Activated CD8-positive, alpha-beta memory T cell treated with anti-CD3 and anti-CD28 coated beads, Interleukin-2, amount 10 ng/mL, durations not matched to agents 7 days and 5 days (primary cell): ENCODE measurements around the gene BCAS1. TPM values are rescaled to one million over a fixed set of nuclear protein-coding genes. Genes with fewer than 3 reads are reported as not detected.
"Not testable (repeated sequence)": the region's sequence is repeated elsewhere in the genome, so short reads cannot be mapped to it uniquely, and the experiment has no call there.

Experiments used
- ATAC-seq: fragments of 150-1000 bp; cut with Tn5 transposase; one replicate; pipeline ENCODE4 v1.10.0; 2021; ENCODE audit warnings: moderate library complexity
- CTCF ChIA-PET: fragments of 350-600 bp; sonication (Branson Sonifier 250); formaldehyde crosslinking; loops from one replicate; lab custom pipeline; 2021; ENCODE audit warnings: antibody characterized with exemption; lab: Charles Lee
- DNase-seq: peaks from one replicate; pipeline ENCODE4 v3.0.0-alpha.2; 2020
- H3K27ac Mint-ChIP-seq: one replicate; pipeline ENCODE4 v1.8.0; 2021; ENCODE audit warnings: mild to moderate bottlenecking, mixed read lengths
- H3K27me3 Mint-ChIP-seq: one replicate; pipeline ENCODE4 v1.8.0; 2021; ENCODE audit warnings: mixed read lengths
- H3K36me3 Mint-ChIP-seq: one replicate; pipeline ENCODE4 v1.8.0; 2021; ENCODE audit warnings: mild to moderate bottlenecking, mixed read lengths
- H3K4me1 Mint-ChIP-seq: one replicate; pipeline ENCODE4 v1.8.0; 2021; ENCODE audit warnings: mixed read lengths
- H3K4me3 Mint-ChIP-seq: one replicate; pipeline ENCODE4 v1.8.0; 2021; ENCODE audit warnings: mild to moderate bottlenecking, moderate library complexity, mixed read lengths
- H3K9me3 Mint-ChIP-seq: one replicate; pipeline ENCODE4 v1.8.0; 2022; ENCODE audit warnings: low read depth, mixed read lengths
- total RNA-seq, 2 experiments: library from RNA; stranded (reverse); gene quantifications; one replicate each; pipeline ENCODE4 v1.2.3, GENCODE V29; 2021

BCAS1 gene
- total RNA-seq, 2 experiments from 2014 or later, result 0.14 TPM; not detected in 1

DNA sequence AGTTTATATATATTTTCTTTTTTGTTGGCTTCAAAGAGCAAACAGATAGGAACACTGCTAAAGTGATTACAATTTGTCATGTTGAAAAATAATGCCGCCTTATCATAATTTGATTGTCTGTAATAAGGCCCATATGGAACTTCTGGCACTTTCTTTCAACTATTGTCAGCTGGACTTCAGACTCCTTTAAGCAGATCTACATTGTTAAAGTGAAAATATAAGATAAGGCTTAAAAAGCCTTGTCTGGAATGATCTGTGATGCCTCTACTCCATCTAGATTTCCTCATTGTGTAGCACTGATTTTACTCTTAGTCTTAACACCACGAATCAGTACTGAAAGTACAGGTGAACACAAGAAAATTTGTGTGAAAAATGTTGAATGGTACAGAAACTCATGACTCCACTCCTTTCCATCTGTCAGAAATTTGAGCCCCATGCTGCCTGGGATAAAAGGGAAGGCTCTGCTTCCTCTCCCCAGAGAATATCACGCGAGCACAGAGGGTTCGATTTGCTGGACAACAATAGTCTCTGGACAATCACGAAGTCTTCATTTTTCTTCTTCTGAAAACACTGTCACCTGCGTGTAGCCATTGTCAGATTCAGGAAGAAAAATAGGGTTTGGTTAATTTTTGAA lies 56.0 kb downstream of the BCAS1 start:
- Mint-ChIP-seq H3K4me3 (no peak overlapping the region), H3K36me3 (no peaks in the 10 kb centered on the region), H3K27ac (no peak overlapping the region), H3K27me3 (peaks cover 16% of the 10 kb centered on the region), H3K9me3 (no peaks in the 10 kb centered on the region), H3K4me1 (peaks cover 8% of the 10 kb centered on the region)
- no peak for DNase-seq
- ATAC-seq, result no peak
- CTCF ChIA-PET, result no interaction called here

GRCh38 chr20:54013471-54013870 lies 56.9 kb downstream of the BCAS1 start:
- no peak for ATAC-seq
- Mint-ChIP-seq H3K36me3 (no peaks in the 10 kb centered on the region), H3K27me3 (peaks cover 16% of the 10 kb centered on the region), H3K4me1 (peaks cover 8% of the 10 kb centered on the region), H3K27ac (no peak overlapping the region), H3K4me3 (no peak overlapping the region), H3K9me3 (no peaks in the 10 kb centered on the region)
- CTCF ChIA-PET, result no interaction called here
- DNase-seq, result no peak

GRCh38 chr20:54011346-54011745 lies 59.0 kb downstream of the BCAS1 start:
- no peak for ATAC-seq
- CTCF ChIA-PET, result no interaction called here
- Mint-ChIP-seq H3K27me3 (peaks cover 15% of the 10 kb centered on the region), H3K9me3 (no peaks in the 10 kb centered on the region), H3K27ac (no peak overlapping the region), H3K4me1 (no peaks in the 10 kb centered on the region), H3K4me3 (no peak overlapping the region), H3K36me3 (no peaks in the 10 kb centered on the region)
- no peak for DNase-seq

- CTCF ChIA-PET, H3K27me3 Mint-ChIP-seq, H3K4me3 Mint-ChIP-seq, H3K4me1 Mint-ChIP-seq, ATAC-seq, DNase-seq, H3K36me3 Mint-ChIP-seq, H3K27ac Mint-ChIP-seq, H3K9me3 Mint-ChIP-seq: not testable (repeated sequence)
These were observed 64.2 kb downstream of the BCAS1 start for GRCh38 chr20:54006216-54006615.

GRCh38 chr20:54005524-54005923 lies 64.9 kb downstream of the BCAS1 start:
- peaks cover 8% of the 10 kb centered on the region for H3K27me3 Mint-ChIP-seq
- H3K4me1 Mint-ChIP-seq, result peaks cover 4% of the 10 kb centered on the region
- H3K36me3 Mint-ChIP-seq, result no peaks in the 10 kb centered on the region
- peaks cover 10% of the 10 kb centered on the region for H3K9me3 Mint-ChIP-seq
- no peak overlapping the region for H3K27ac Mint-ChIP-seq
- ATAC-seq (no peak), DNase-seq (no peak)
- H3K4me3 Mint-ChIP-seq, result no peak overlapping the region
- CTCF ChIA-PET, result no interaction called here

GRCh38 chr20:54004445-54004844 lies 65.9 kb downstream of the BCAS1 start:
- H3K9me3 Mint-ChIP-seq, result peaks cover 13% of the 10 kb centered on the region
- H3K27ac Mint-ChIP-seq, result no peak overlapping the region
- CTCF ChIA-PET, result no interaction called here
- H3K4me1 Mint-ChIP-seq, result peaks cover 4% of the 10 kb centered on the region
- H3K27me3 Mint-ChIP-seq, result peaks cover 3% of the 10 kb centered on the region
- no peak overlapping the region for H3K4me3 Mint-ChIP-seq
- DNase-seq (no peak), ATAC-seq (no peak)
- H3K36me3 Mint-ChIP-seq, result peaks cover under 1% of the 10 kb centered on the region

GRCh38 chr20:54002741-54003140 lies 67.7 kb downstream of the BCAS1 start:
- Mint-ChIP-seq H3K9me3 (peaks cover 13% of the 10 kb centered on the region), H3K4me1 (peaks cover 4% of the 10 kb centered on the region), H3K27ac (no peak overlapping the region), H3K36me3 (peaks cover 1% of the 10 kb centered on the region), H3K4me3 (no peak overlapping the region), H3K27me3 (peaks cover 3% of the 10 kb centered on the region)
- ATAC-seq (no peak), DNase-seq (no peak)
- CTCF ChIA-PET, result no interaction called here

DNA sequence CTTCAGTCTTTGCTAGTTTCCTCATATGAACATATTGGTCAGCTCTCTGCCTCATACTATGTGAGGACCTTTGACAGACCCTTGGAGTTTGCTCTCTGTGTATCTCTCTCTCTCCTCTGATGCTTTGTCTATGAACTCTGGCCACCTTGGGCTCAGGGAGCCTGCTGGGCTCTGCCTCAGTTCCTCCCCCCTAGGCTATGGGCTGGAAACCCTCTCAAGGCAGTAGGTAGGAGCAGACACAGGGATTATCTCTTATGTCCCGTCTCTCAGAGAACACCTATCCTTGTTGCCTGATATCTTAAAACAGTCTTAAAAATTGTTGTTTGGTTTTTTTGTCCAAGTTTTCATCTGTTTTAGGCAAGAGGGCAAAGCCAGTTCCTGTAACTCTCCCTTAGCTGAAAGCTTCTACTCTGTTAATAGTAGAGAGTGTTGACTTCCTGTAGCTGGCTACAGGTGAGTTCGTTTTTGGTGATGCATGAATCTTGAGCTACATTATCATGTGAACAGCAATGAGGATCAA lies 68.3 kb downstream of the BCAS1 start:
- H3K4me1 Mint-ChIP-seq, result peaks cover 4% of the 10 kb centered on the region
- ATAC-seq (no peak), DNase-seq (no peak)
- peaks cover 1% of the 10 kb centered on the region for H3K36me3 Mint-ChIP-seq
- H3K27me3 Mint-ChIP-seq, result peaks cover 3% of the 10 kb centered on the region
- no peak overlapping the region for H3K4me3 Mint-ChIP-seq
- CTCF ChIA-PET, result no interaction called here
- H3K27ac Mint-ChIP-seq, result no peak overlapping the region
- peaks cover 13% of the 10 kb centered on the region for H3K9me3 Mint-ChIP-seq

DNA sequence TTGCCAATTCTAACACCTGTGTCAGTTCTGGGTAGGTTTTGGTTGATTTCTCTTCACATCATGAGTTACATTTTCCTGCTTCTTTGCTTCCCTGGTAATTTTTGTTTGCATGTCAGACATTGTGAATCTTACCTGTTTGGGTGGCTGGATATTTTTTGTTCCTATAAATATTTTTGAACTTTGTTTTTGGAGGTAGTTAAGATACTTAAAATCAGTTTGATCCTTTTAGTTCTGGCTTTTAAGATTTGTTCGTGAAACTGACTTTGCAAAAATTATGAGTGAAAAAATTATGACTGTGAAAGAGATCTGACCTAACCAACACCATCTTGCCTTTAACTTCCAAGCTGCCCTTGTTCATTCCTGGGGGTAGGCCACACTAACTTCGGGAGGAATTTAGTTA lies 69.5 kb downstream of the BCAS1 start:
- Mint-ChIP-seq H3K27ac (no peak overlapping the region), H3K4me1 (peaks cover 4% of the 10 kb centered on the region), H3K4me3 (no peak overlapping the region), H3K9me3 (peaks cover 13% of the 10 kb centered on the region), H3K27me3 (peaks cover 13% of the 10 kb centered on the region), H3K36me3 (peaks cover 1% of the 10 kb centered on the region)
- no peak for DNase-seq
- CTCF ChIA-PET, result no interaction called here
- no peak for ATAC-seq

GRCh38 chr20:54000262-54000661 lies 70.1 kb downstream of the BCAS1 start:
- Mint-ChIP-seq H3K4me3 (no peak overlapping the region), H3K27ac (no peak overlapping the region), H3K36me3 (peaks cover 1% of the 10 kb centered on the region), H3K9me3 (peaks cover 13% of the 10 kb centered on the region), H3K27me3 (peaks cover 14% of the 10 kb centered on the region), H3K4me1 (peaks cover 4% of the 10 kb centered on the region)
- CTCF ChIA-PET, result no interaction called here
- ATAC-seq (no peak), DNase-seq (no peak)

- Mint-ChIP-seq H3K36me3 (peaks cover 1% of the 10 kb centered on the region), H3K27me3 (peaks cover 15% of the 10 kb centered on the region), H3K9me3 (peaks cover 13% of the 10 kb centered on the region), H3K27ac (no peak overlapping the region), H3K4me3 (no peak overlapping the region), H3K4me1 (no peaks in the 10 kb centered on the region)
- CTCF ChIA-PET, result interaction anchor here (1.0 kb wide), 1 partner anchor 30 kb away, joined by 3 read pairs; no protein-coding TSS in a partner anchor
- no peak for ATAC-seq
- no peak for DNase-seq
These were observed 71.3 kb downstream of the BCAS1 start for GRCh38 chr20:53999077-53999476.

GRCh38 chr20:53996584-53997486 lies 73.6 kb downstream of the BCAS1 start:
- no peak for DNase-seq
- no peaks in the 10 kb centered on the region for H3K4me1 Mint-ChIP-seq
- H3K36me3 Mint-ChIP-seq, result peaks cover 1% of the 10 kb centered on the region

GRCh38 chr20:53995949-53996348 lies 74.4 kb downstream of the BCAS1 start:
- DNase-seq (no peak), ATAC-seq (no peak)
- Mint-ChIP-seq H3K9me3 (peaks cover 7% of the 10 kb centered on the region), H3K27ac (no peak overlapping the region), H3K4me1 (no peaks in the 10 kb centered on the region), H3K4me3 (no peak overlapping the region), H3K27me3 (peaks cover 35% of the 10 kb centered on the region), H3K36me3 (peaks cover 1% of the 10 kb centered on the region)
- CTCF ChIA-PET, result no interaction called here

More at GRCh38 chr20:53996584-53997486, 73.6 kb downstream of the BCAS1 start:
- H3K27ac Mint-ChIP-seq, result no peak overlapping the region
- CTCF ChIA-PET, result no interaction called here
- no peak for ATAC-seq
- H3K4me3 Mint-ChIP-seq, result no peak overlapping the region
- peaks cover 13% of the 10 kb centered on the region for H3K9me3 Mint-ChIP-seq
- peaks cover 26% of the 10 kb centered on the region for H3K27me3 Mint-ChIP-seq

GRCh38 chr20:53994088-53994487 lies 76.3 kb downstream of the BCAS1 start:
- DNase-seq (no peak), ATAC-seq (no peak)
- no peak overlapping the region for H3K4me3 Mint-ChIP-seq
- no peak overlapping the region for H3K27ac Mint-ChIP-seq
- H3K9me3 Mint-ChIP-seq, result no peaks in the 10 kb centered on the region
- peaks cover 50% of the 10 kb centered on the region for H3K27me3 Mint-ChIP-seq
- CTCF ChIA-PET, result no interaction called here
- no peaks in the 10 kb centered on the region for H3K4me1 Mint-ChIP-seq
- H3K36me3 Mint-ChIP-seq, result no peaks in the 10 kb centered on the region
